HCT116 (cell line): ENCODE measurements around the gene VSIG10.

Experiments used
- EZH2 ChIP-seq: fragments of 200-600 bp; sonication (generic); IDR thresholded peaks from 2 replicates; pipeline ENCODE4 v1.6.1; 2017; ENCODE audit warnings: antibody characterized with exemption, mixed run types
- EZH2phosphoT487 ChIP-seq: fragments of 200-600 bp; IDR thresholded peaks from 2 replicates; pipeline ENCODE4 v1.6.1; 2018; ENCODE audit warnings: antibody characterized with exemption, borderline replicate concordance
- JUND ChIP-seq: IDR thresholded peaks from 2 replicates; pipeline ENCODE4 v1.6.1; 2012
- POLR2A ChIP-seq: IDR thresholded peaks from 2 replicates; pipeline ENCODE4 v1.7.0; 2011; ENCODE audit warnings: borderline replicate concordance; ENCODE audit not compliant: insufficient read depth, insufficient read length; ENCODE audit errors: extremely low read depth
- POLR2AphosphoS5 ChIP-seq: IDR thresholded peaks from 2 replicates; pipeline ENCODE4 v1.6.1; 2011; ENCODE audit warnings: mild to moderate bottlenecking, low read depth, low read length, moderate library complexity
- YY1 ChIP-seq: IDR thresholded peaks from 2 replicates; pipeline ENCODE4 v1.6.1; 2011; ENCODE audit warnings: low read length, low read depth, moderate library complexity, mild to moderate bottlenecking; ENCODE audit not compliant: insufficient replicate concordance; ENCODE audit errors: extremely low read depth
- ZNF274 ChIP-seq: fragments of 200-500 bp; sonication (Bioruptor generic); IDR thresholded peaks from 2 replicates; pipeline ENCODE4 v1.6.1; 2014; ENCODE audit warnings: mild to moderate bottlenecking, low read depth, low read length, inconsistent platforms
- TF ChIP-seq, protein P1 (sequence below), 3 experiments: fragments of 200-600 bp in 1 of 3; sonication (generic) in 1 of 3; IDR thresholded peaks in 2 of 3; conservative IDR thresholded peaks in 1 of 3; 2 replicates each; pipeline ENCODE4 v1.5.1; 2012 to 2017; ENCODE audit warnings: low read depth in 2 of 3, low read length in 2 of 3, antibody characterized with exemption in 1 of 3, borderline replicate concordance in 1 of 3, control low read depth in 1 of 3, mild to moderate bottlenecking in 1 of 3, mixed read lengths in 1 of 3, mixed run types in 1 of 3, moderate library complexity in 1 of 3; ENCODE audit not compliant: insufficient read depth in 1 of 3
- TF ChIP-seq, protein P2 (sequence below): IDR thresholded peaks from 2 replicates; pipeline ENCODE4 v1.6.1; 2011; ENCODE audit warnings: mild to moderate bottlenecking, low read length, moderate library complexity; ENCODE audit not compliant: insufficient replicate concordance; ENCODE audit errors: extremely low read depth

DNA sequence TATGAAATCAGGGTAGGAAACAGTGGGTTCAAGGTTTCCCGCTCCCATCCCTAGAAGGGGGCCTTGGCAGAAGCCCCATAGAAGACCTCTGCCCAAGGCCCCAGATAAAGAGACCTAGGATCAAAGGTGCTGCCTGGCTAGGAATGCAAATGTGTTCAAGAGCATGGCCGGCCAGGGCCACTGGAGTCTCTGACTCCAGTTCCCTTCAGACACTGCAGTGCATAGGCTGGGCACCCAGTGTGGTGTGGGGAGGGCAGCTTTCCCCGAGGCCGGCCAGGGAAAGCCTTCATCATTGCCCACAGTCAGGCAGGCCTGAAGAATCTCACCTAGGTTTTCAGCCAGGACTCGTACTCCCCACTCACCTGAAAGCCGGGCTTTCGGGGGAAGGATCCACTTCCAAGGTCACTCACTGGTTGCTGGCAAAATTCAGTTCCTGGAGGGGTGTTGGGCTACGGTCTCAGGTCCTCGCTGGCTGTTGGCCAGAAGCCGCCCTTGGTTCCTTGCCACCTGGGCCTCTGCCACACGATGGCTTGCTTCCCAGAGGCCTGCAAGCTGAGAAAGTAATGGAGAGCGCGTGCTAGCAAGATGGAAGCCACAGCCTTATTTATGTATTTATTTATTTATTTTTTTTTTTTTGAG is 22.4 kb upstream of the VSIG10 start:
- TF ChIP-seq, protein P1, sequence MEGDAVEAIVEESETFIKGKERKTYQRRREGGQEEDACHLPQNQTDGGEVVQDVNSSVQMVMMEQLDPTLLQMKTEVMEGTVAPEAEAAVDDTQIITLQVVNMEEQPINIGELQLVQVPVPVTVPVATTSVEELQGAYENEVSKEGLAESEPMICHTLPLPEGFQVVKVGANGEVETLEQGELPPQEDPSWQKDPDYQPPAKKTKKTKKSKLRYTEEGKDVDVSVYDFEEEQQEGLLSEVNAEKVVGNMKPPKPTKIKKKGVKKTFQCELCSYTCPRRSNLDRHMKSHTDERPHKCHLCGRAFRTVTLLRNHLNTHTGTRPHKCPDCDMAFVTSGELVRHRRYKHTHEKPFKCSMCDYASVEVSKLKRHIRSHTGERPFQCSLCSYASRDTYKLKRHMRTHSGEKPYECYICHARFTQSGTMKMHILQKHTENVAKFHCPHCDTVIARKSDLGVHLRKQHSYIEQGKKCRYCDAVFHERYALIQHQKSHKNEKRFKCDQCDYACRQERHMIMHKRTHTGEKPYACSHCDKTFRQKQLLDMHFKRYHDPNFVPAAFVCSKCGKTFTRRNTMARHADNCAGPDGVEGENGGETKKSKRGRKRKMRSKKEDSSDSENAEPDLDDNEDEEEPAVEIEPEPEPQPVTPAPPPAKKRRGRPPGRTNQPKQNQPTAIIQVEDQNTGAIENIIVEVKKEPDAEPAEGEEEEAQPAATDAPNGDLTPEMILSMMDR (IDR thresholded peaks at IDR 0.05 in 2 of 3, conservative IDR thresholded peaks at IDR 0.05 in 1 of 3; ENCODE audit: borderline replicate concordance in 1 of 3, insufficient read depth in 1 of 3, low read depth in 2 of 3, low read length in 2 of 3) = no peak
- TF ChIP-seq EZH2 (no peak), YY1 (no peak), POLR2AphosphoS5 (no peak), POLR2A (no peak), ZNF274 (no peak), EZH2phosphoT487 (no peak), JUND (no peak)
- TF ChIP-seq, protein P2, sequence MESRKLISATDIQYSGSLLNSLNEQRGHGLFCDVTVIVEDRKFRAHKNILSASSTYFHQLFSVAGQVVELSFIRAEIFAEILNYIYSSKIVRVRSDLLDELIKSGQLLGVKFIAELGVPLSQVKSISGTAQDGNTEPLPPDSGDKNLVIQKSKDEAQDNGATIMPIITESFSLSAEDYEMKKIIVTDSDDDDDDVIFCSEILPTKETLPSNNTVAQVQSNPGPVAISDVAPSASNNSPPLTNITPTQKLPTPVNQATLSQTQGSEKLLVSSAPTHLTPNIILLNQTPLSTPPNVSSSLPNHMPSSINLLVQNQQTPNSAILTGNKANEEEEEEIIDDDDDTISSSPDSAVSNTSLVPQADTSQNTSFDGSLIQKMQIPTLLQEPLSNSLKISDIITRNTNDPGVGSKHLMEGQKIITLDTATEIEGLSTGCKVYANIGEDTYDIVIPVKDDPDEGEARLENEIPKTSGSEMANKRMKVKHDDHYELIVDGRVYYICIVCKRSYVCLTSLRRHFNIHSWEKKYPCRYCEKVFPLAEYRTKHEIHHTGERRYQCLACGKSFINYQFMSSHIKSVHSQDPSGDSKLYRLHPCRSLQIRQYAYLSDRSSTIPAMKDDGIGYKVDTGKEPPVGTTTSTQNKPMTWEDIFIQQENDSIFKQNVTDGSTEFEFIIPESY = no peak
